T-cell (primary cell): Measurements from ENCODE around the gene PLEKHG7. TPM values are rescaled to one million over a fixed set of nuclear protein-coding genes. Genes with fewer than 3 reads are reported as not detected.

ENCODE experiments used
- ATAC-seq, 4 experiments: fragments of 200-7000 bp in 3 of 4; fragments of 150-1000 bp in 1 of 4; cut with Tn5 transposase; replicated peaks in 1 of 4; 1 replicate in 3 of 4; 2 replicates in 1 of 4; pipeline ENCODE4 v1.10.0; 2021; ENCODE audit warnings: moderate library complexity in 3 of 4, mild to moderate bottlenecking in 2 of 4, moderate number of reproducible peaks in 1 of 4
- CTCF ChIA-PET, 2 donors: fragments of 300-600 bp; sonication (Branson Sonifier 250); formaldehyde crosslinking; loops; one replicate each; lab custom pipeline; 2022; ENCODE audit warnings: antibody characterized with exemption in 2 of 2; lab: Charles Lee
- POLR2A ChIA-PET, 2 donors: fragments of 300-600 bp; sonication (Branson Sonifier 250); formaldehyde crosslinking; loops; one replicate each; lab custom pipeline; 2022; ENCODE audit warnings: antibody characterized with exemption in 2 of 2; lab: Charles Lee
- DNase-seq, 35 experiments: peaks; one replicate each; pipeline versions ENCODE4 v3.0.0 to v3.0.0-alpha.2; 2013 to 2023
- H3K27ac ChIP-seq: one replicate; pipeline ENCODE4 v1.5.1; 2013; ENCODE audit warnings: low read length
- H3K27me3 ChIP-seq, 2 experiments: replicated peaks in 1 of 2; 1 replicate in 1 of 2; 2 replicates in 1 of 2; pipeline versions ENCODE4 v1.6.1 to v1.7.0; 2013; ENCODE audit warnings: low read length in 1 of 2, mixed read lengths in 1 of 2; ENCODE audit not compliant: control insufficient read depth in 2 of 2, insufficient read depth in 2 of 2; ENCODE audit errors: extremely low read depth in 1 of 2
- H3K36me3 ChIP-seq, 2 donors: 1 replicate in 1 of 2; 2 replicates in 1 of 2; pipeline versions ENCODE4 v1.6.1 to v1.7.0; 2013; ENCODE audit warnings: low read length in 1 of 2; ENCODE audit not compliant: control insufficient read depth in 2 of 2, insufficient read depth in 1 of 2; ENCODE audit errors: extremely low read depth in 1 of 2
- H3K4me1 ChIP-seq, 2 experiments: 1 replicate in 1 of 2; 2 replicates in 1 of 2; pipeline versions ENCODE4 v1.6.1 to v1.7.0; 2013; ENCODE audit warnings: low read length in 2 of 2, mixed read lengths in 1 of 2; ENCODE audit not compliant: insufficient read depth in 2 of 2, control insufficient read depth in 1 of 2; ENCODE audit errors: extremely low read depth in 1 of 2
- H3K4me3 ChIP-seq, 2 donors: 1 replicate in 1 of 2; 2 replicates in 1 of 2; pipeline versions ENCODE4 v1.5.1 to v1.7.0; 2013; ENCODE audit warnings: mild to moderate bottlenecking in 2 of 2, low read length in 1 of 2, moderate library complexity in 1 of 2; ENCODE audit not compliant: control insufficient read depth in 1 of 2; ENCODE audit errors: extremely low read depth in 1 of 2
- H3K9me3 ChIP-seq: 2 replicates; pipeline ENCODE4 v1.7.0; 2013
- H3K27ac Mint-ChIP-seq, 2 donors: one replicate each; pipeline ENCODE4 v1.8.0; 2020 to 2021; ENCODE audit warnings: mild to moderate bottlenecking in 2 of 2, mixed read lengths in 2 of 2
- H3K27me3 Mint-ChIP-seq, 2 donors: one replicate each; pipeline ENCODE4 v1.8.0; 2021 to 2022; ENCODE audit warnings: mixed read lengths in 2 of 2
- H3K36me3 Mint-ChIP-seq: one replicate; pipeline ENCODE4 v1.8.0; 2021; ENCODE audit warnings: mixed read lengths
- H3K4me1 Mint-ChIP-seq, 3 donors: one replicate each; pipeline ENCODE4 v1.8.0; 2020 to 2022; ENCODE audit warnings: mixed read lengths in 3 of 3, mild to moderate bottlenecking in 1 of 3
- H3K4me3 Mint-ChIP-seq, 3 donors: one replicate each; pipeline ENCODE4 v1.8.0; 2020 to 2022; ENCODE audit warnings: mild to moderate bottlenecking in 3 of 3, mixed read lengths in 3 of 3, moderate library complexity in 3 of 3
- H3K9me3 Mint-ChIP-seq, 3 donors: one replicate each; pipeline ENCODE4 v1.8.0; 2020 to 2022; ENCODE audit warnings: mixed read lengths in 3 of 3
- WGBS: methylation state at CpG from one replicate; pipeline ENCODE4 v1.1.5; 2013; ENCODE audit warnings: missing lambda C conversion rate; ENCODE audit not compliant: insufficient coverage; 5-methylcytosine and 5-hydroxymethylcytosine counted together
- total RNA-seq, 35 experiments: library from RNA in 6 of 35; stranded (reverse) in 6 of 35; fragments of 120-200 nt in 1 of 35; gene quantifications; one replicate each; pipeline versions ENCODE4 v1.2.1 to v1.2.4 and lab custom pipeline; 2013 to 2026

Gene PLEKHG7
- total RNA-seq, 5 donors from 2014 or later (not counting 1 experiment from before 2014, with no cell fraction given): 0.13 to 0.30 (median 0.19) TPM; not detected in 2

DNA sequence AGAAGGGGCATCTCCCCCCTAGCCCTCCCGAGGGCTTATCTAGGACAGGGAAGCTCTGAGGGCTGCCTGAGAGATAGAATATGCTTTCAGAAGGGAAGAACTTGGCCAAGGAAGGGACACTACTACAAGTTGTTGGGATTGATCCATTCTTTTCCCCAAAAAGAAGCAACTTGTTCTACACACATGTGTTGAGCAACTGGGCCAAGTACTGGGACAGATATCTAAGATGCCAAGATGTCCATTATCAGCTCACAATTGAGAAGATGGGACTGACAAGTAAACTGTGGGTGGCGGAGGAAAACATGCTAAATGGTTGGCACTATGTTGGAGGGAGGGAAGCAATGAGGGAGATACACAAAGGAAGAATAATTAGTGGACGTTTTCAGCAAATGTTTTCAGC is 30.9 kb downstream of the PLEKHG7 start:
- peaks cover 2 to 4% of the 10 kb centered on the region in 2 donors for H3K27me3 Mint-ChIP-seq
- H3K36me3 Mint-ChIP-seq: no peaks in the 10 kb centered on the region
- Histone ChIP-seq H3K9me3 (no peaks in the 10 kb centered on the region), H3K27ac (no peak overlapping the region), H3K36me3 (no peaks in the 10 kb centered on the region), H3K4me1 (no peaks in the 10 kb centered on the region), H3K27me3 (peaks cover 0 to 4% of the 10 kb centered on the region in 2 experiments), H3K4me3 (no peak overlapping the region)
- POLR2A ChIA-PET: no interaction called here
- CTCF ChIA-PET: interaction anchor here in 1 of 2 donors (0.6 kb wide), 1 partner anchor 449 kb away, joined by 3 read pairs; no protein-coding TSS in a partner anchor
- H3K9me3 Mint-ChIP-seq: peaks cover 0 to 6% (median 0%) of the 10 kb centered on the region in 3 donors
- no peak for ATAC-seq
- no peak for DNase-seq
- peaks cover 3 to 20% (median 12%) of the 10 kb centered on the region in 3 donors for H3K4me1 Mint-ChIP-seq
- H3K27ac Mint-ChIP-seq: no peak overlapping the region
- H3K4me3 Mint-ChIP-seq: no peak overlapping the region
- WGBS: 86% methylated on average over 1 of the region's 3 CpGs

DNA sequence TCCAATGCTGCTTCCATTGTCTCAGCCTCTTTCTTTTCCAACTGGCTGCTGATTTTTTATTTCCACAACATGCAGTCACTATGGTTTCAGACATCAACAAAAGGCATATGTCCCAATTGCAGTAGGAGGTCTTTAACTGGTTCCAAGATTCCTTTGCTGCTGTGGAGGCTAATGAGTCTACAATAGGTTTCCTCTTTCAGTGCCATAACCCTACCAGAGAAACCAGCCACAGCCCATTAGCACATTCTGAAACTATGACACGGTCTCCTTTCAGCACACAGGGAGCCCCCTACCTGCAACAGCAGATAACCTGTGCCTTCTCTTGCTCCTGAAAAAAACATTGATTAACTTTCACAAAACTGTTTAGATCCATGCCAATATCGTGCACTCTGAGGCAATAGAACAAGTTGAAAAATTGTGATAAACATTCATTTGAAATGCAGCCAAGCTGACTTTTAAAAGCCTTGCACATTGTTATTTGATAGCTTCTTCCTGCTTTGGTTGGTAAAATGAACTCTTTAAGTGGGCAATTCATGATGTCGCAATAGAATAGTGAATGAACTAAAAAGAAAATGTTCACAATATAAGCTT is 32.4 kb downstream of the PLEKHG7 start:
- Histone ChIP-seq H3K9me3 (no peaks in the 10 kb centered on the region), H3K27me3 (peaks cover 0 to 4% of the 10 kb centered on the region in 2 experiments), H3K4me1 (no peaks in the 10 kb centered on the region), H3K4me3 (no peak overlapping the region), H3K27ac (no peak overlapping the region), H3K36me3 (no peaks in the 10 kb centered on the region)
- Mint-ChIP-seq H3K27me3 (peaks cover 3 to 4% of the 10 kb centered on the region in 2 donors), H3K36me3 (no peaks in the 10 kb centered on the region), H3K27ac (no peak overlapping the region), H3K9me3 (peaks cover 0 to 6% (median 0%) of the 10 kb centered on the region in 3 donors), H3K4me3 (no peak overlapping the region), H3K4me1 (peaks cover 3 to 20% (median 12%) of the 10 kb centered on the region in 3 donors)
- POLR2A ChIA-PET: no interaction called here
- CTCF ChIA-PET: no interaction called here
- ATAC-seq: no peak
- WGBS: 60% methylated on average over 1 of the region's 3 CpGs
- DNase-seq: no peak

DNA sequence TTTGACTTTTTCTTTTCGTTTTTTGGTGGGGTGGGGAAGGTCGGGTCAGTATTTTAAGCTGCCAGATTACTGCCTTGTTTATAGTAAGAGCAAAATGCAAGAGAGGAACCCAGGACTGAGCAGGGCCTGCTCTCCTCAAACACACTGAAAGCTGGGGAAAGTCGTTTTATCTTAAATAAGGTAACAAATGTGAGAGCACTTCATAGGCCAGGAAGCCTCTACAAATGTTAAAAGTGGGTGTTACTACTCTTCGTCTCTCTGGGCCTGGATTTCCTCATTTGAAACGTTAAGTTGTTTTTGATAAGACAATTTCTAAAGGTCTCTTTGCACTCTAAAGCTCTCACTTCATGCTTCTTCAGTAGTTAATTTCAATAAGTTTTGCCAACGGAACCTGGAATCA is 33.8 kb downstream of the PLEKHG7 start:
- Histone ChIP-seq H3K4me1 (no peaks in the 10 kb centered on the region), H3K36me3 (no peaks in the 10 kb centered on the region), H3K4me3 (no peak overlapping the region), H3K27ac (no peak overlapping the region), H3K27me3 (no peaks in the 10 kb centered on the region), H3K9me3 (no peaks in the 10 kb centered on the region)
- DNase-seq (no peak), ATAC-seq (peak in 2 of 4 experiments; percentile 46 to 66)
- Mint-ChIP-seq H3K4me1 (peaks cover 3 to 20% (median 12%) of the 10 kb centered on the region in 3 donors), H3K27me3 (peaks cover 0 to 3% of the 10 kb centered on the region in 2 donors), H3K27ac (peak overlapping the region; percentile 9 to 73), H3K4me3 (peak overlapping the region in 1 of 3 donors; percentile 18), H3K36me3 (no peaks in the 10 kb centered on the region), H3K9me3 (peaks cover 0 to 6% (median 0%) of the 10 kb centered on the region in 3 donors)
- POLR2A ChIA-PET: no interaction called here
- WGBS: 17% methylated on average over 2 of the region's 6 CpGs
- CTCF ChIA-PET: no interaction called here

DNA sequence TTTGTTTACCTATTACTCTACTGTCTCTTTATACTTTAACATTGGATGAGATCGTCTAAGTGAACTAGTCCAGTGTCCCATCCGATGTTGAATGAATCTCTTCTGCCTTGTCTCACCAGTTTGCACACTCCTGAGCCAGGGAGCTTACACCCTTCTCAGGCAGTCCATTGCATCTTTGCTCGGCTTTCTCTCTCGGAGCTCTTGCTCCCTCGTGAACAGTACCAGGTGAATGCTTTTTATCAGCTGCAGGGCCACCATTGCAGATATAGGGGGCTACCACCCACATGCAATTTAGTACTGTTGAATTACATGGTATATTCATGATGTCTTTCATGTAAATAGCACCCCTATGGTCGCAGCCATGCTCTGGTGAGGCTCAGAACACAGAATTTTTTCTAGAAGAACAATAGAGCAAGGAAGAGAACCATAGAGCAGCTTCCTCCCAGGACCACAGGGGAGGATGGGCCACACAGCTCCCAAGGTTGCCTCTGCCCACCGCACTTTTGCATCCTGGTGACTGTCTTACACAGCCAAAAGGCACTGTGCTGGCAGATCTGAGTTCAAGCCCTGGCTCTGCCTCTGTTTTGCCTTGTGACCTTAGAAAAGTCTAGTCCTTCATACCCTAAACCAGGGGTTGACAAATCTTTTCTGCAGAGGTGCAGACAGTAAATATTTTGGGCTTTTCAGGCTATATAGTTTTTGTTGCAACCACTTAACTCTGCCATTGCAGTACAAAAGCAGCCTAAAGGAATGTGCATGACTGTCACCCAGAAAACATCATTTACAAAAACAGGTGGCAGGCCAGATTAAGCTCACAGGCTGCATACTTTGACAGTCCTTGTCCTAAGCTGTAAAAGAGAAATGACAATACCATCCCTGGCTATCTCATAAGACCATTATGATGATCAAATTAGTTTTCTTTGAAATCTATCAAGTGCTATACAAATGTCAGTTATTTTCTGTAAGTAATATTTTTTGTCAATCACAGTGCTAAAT is 35.4 kb downstream of the PLEKHG7 start:
- ChIA-PET POLR2A (no interaction called here), CTCF (no interaction called here)
- Histone ChIP-seq H3K9me3 (no peaks in the 10 kb centered on the region), H3K36me3 (no peaks in the 10 kb centered on the region), H3K27me3 (no peaks in the 10 kb centered on the region), H3K4me3 (no peak overlapping the region), H3K4me1 (no peaks in the 10 kb centered on the region), H3K27ac (no peak overlapping the region)
- peak overlapping the region in 1 of 2 donors; percentile 1 for H3K27ac Mint-ChIP-seq
- H3K4me1 Mint-ChIP-seq: peaks cover 3 to 28% (median 12%) of the 10 kb centered on the region in 3 donors
- H3K36me3 Mint-ChIP-seq: no peaks in the 10 kb centered on the region
- ATAC-seq (no peak), DNase-seq (no peak)
- peaks cover 0 to 9% (median 0%) of the 10 kb centered on the region in 3 donors for H3K9me3 Mint-ChIP-seq
- H3K4me3 Mint-ChIP-seq: no peak overlapping the region
- whole genome bisulfite sequencing: 92% methylated on average over 3 of the region's 7 CpGs
- peaks cover 3 to 7% of the 10 kb centered on the region in 2 donors for H3K27me3 Mint-ChIP-seq

DNA sequence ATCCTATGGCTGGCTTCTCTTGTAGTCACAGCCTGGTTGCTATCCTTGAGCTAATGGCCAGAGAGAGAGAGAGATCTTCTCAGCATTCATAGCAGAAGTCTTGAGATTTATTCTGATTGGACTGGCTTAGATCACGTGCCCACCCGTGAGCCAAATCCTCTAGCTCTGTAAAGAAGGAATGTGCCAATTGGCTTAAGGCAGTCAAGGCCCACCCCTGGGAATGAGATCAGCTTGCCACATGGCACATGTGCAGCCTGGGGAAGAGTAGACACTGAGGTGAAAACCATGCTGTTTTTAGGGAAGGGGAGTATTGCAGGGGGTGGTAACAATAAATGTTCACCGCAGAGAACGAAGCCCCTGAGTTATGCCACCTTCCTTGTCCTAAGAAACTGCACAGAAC is 36.3 kb downstream of the PLEKHG7 start:
- ATAC-seq (no peak), DNase-seq (no peak)
- Mint-ChIP-seq H3K36me3 (no peaks in the 10 kb centered on the region), H3K4me1 (peaks cover 3 to 30% (median 12%) of the 10 kb centered on the region in 3 donors), H3K27me3 (peaks cover 4 to 7% of the 10 kb centered on the region in 2 donors), H3K9me3 (peaks cover 0 to 9% (median 0%) of the 10 kb centered on the region in 3 donors), H3K4me3 (no peak overlapping the region), H3K27ac (no peak overlapping the region)
- no peaks in the 10 kb centered on the region for H3K9me3 ChIP-seq
- H3K27ac ChIP-seq: no peak overlapping the region
- ChIA-PET POLR2A (no interaction called here), CTCF (no interaction called here)
- H3K4me1 ChIP-seq: no peaks in the 10 kb centered on the region
- no peak overlapping the region for H3K4me3 ChIP-seq
- WGBS: 79% methylated on average over 2 of the region's 4 CpGs
- no peaks in the 10 kb centered on the region for H3K27me3 ChIP-seq
- H3K36me3 ChIP-seq: no peaks in the 10 kb centered on the region

DNA sequence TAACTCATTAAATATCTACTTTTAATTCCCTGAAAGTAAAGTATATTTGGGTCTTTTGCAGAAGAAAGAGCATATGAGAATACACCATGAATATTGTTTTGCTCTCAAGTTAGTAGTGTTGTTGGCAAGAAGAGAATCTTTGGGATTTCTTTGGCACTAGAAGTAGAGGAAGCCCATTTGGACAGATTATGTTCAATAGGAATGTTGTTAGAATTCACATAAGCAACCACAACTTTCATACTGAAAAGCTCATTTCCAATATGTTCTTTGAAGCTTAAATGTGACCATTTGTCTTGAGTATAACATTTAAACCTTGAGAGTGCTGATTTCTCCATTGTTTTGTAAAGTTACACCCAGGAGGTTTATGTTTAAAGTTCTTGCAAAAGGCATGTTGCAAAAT is 37.6 kb downstream of the PLEKHG7 start:
- Mint-ChIP-seq H3K36me3 (no peaks in the 10 kb centered on the region), H3K4me1 (peaks cover 3 to 30% (median 12%) of the 10 kb centered on the region in 3 donors), H3K9me3 (peaks cover 0 to 4% (median 0%) of the 10 kb centered on the region in 3 donors), H3K4me3 (no peak overlapping the region), H3K27me3 (peaks cover 4 to 7% of the 10 kb centered on the region in 2 donors), H3K27ac (no peak overlapping the region)
- CTCF ChIA-PET: no interaction called here
- no peak for ATAC-seq
- H3K9me3 ChIP-seq: no peaks in the 10 kb centered on the region
- H3K27ac ChIP-seq: no peak overlapping the region
- no peak for DNase-seq
- POLR2A ChIA-PET: no interaction called here
- H3K4me3 ChIP-seq: no peak overlapping the region
- no peaks in the 10 kb centered on the region for H3K27me3 ChIP-seq
- no peaks in the 10 kb centered on the region for H3K4me1 ChIP-seq
- H3K36me3 ChIP-seq: no peaks in the 10 kb centered on the region
